ENCODE data around the gene INKA2. TPM values are rescaled to one million over a fixed set of nuclear protein-coding genes. Genes with fewer than 3 reads are reported as not detected.

INKA2 gene
- total RNA-seq, 1 donor: 4.3 TPM

- no peak overlapping the region for H3K4me3 ChIP-seq (ENCODE audit: low read depth, low read length)
- no peak for TF ChIP-seq CTCF (IDR thresholded peaks at IDR 0.05; ENCODE audit: insufficient read depth, low read depth, low read length)
- no peak for DNase-seq (ENCODE audit: low read depth)
These were observed 12.8 kb upstream of the INKA2 start for GRCh38 chr1:111751906-111752575.

- no peak for TF ChIP-seq CTCF (IDR thresholded peaks at IDR 0.05; ENCODE audit: insufficient read depth, low read depth, low read length)
- no peak overlapping the region for H3K4me3 ChIP-seq (ENCODE audit: low read depth, low read length)
- no peak for DNase-seq (ENCODE audit: low read depth)
These were observed 11.7 kb upstream of the INKA2 start for GRCh38 chr1:111750856-111751255.

- TF ChIP-seq CTCF (IDR thresholded peaks at IDR 0.05; ENCODE audit: insufficient read depth, low read depth, low read length): no peak
- H3K4me3 ChIP-seq (ENCODE audit: low read depth, low read length): no peak overlapping the region
- no peak for DNase-seq (ENCODE audit: low read depth)
These were observed 10.4 kb upstream of the INKA2 start for GRCh38 chr1:111749628-111750027.

- DNase-seq (ENCODE audit: low read depth): no peak
- no peak overlapping the region for H3K4me3 ChIP-seq (ENCODE audit: low read depth, low read length)
- TF ChIP-seq CTCF (IDR thresholded peaks at IDR 0.05; ENCODE audit: insufficient read depth, low read depth, low read length): no peak
These were observed 8.8 kb upstream of the INKA2 start for GRCh38 chr1:111747947-111748346.

GRCh38 chr1:111747282-111747734 is 8.1 kb upstream of the INKA2 start:
- peak; percentile 84 for DNase-seq (ENCODE audit: low read depth)

GRCh38 chr1:111746614-111746999 is 7.4 kb upstream of the INKA2 start:
- DNase-seq (ENCODE audit: low read depth): no peak
- TF ChIP-seq CTCF (IDR thresholded peaks at IDR 0.05; ENCODE audit: insufficient read depth, low read depth, low read length): no peak
- H3K4me3 ChIP-seq (ENCODE audit: low read depth, low read length): no peak overlapping the region

More at GRCh38 chr1:111747282-111747734, 8.1 kb upstream of the INKA2 start:
- peak; percentile 79 for TF ChIP-seq CTCF (IDR thresholded peaks at IDR 0.05; ENCODE audit: insufficient read depth, low read depth, low read length)
- no peak overlapping the region for H3K4me3 ChIP-seq (ENCODE audit: low read depth, low read length)
